Ishikawa (cell line): Measurements from ENCODE around the gene EMILIN3.

ENCODE experiments used
- CREB1 ChIP-seq: IDR thresholded peaks from 2 replicates; pipeline ENCODE4 v1.6.1; 2012; ENCODE audit warnings: low read depth
- EGR1 ChIP-seq: IDR thresholded peaks from 2 replicates; pipeline ENCODE4 v1.6.1; 2012
- EP300 ChIP-seq: IDR thresholded peaks from 2 replicates; pipeline ENCODE4 v1.6.1; 2012; ENCODE audit warnings: borderline replicate concordance
- FOXM1 ChIP-seq: IDR thresholded peaks from 2 replicates; pipeline ENCODE4 v1.6.1; 2012; ENCODE audit warnings: low read depth, borderline replicate concordance
- MAX ChIP-seq: IDR thresholded peaks from 2 replicates; pipeline ENCODE4 v1.6.1; 2012
- NFIC ChIP-seq: IDR thresholded peaks from 2 replicates; pipeline ENCODE4 v1.6.1; 2012
- REST ChIP-seq: IDR thresholded peaks from 2 replicates; pipeline ENCODE4 v1.6.1; 2012; ENCODE audit warnings: low read depth, mild to moderate bottlenecking
- YY1 ChIP-seq: IDR thresholded peaks from 2 replicates; pipeline ENCODE4 v1.6.1; 2012; ENCODE audit warnings: low read depth

- no peak for TF ChIP-seq EGR1
- no peak for TF ChIP-seq NFIC
- no peak for TF ChIP-seq CREB1
- TF ChIP-seq REST = no peak
- TF ChIP-seq YY1 = no peak
- TF ChIP-seq EP300 = no peak
- no peak for TF ChIP-seq FOXM1
- TF ChIP-seq MAX = no peak
These were observed 45.6 kb downstream of the EMILIN3 start for GRCh38 chr20:41320976-41321375.
